LNCaP clone FGC (cell line): ENCODE measurements around the gene ZSCAN23.
A peak's percentile ranks its signal among the peaks of the same experiment; 100 is the strongest.

Experiments
- DNase-seq: peaks from one replicate; pipeline ENCODE4 v3.0.0-alpha.2; 2011; ENCODE audit warnings: low read depth
- H3K4me3 ChIP-seq: 2 replicates; pipeline ENCODE4 v1.5.1; 2011; ENCODE audit warnings: mild to moderate bottlenecking, low read depth, low read length, control low read depth
- TF ChIP-seq, protein P1 (sequence below): IDR thresholded peaks from 2 replicates; pipeline ENCODE4 v1.5.1; 2012; ENCODE audit warnings: mild to moderate bottlenecking; ENCODE audit not compliant: control insufficient read depth, insufficient read depth; ENCODE audit errors: extremely low read depth

The ZSCAN23 gene

DNA sequence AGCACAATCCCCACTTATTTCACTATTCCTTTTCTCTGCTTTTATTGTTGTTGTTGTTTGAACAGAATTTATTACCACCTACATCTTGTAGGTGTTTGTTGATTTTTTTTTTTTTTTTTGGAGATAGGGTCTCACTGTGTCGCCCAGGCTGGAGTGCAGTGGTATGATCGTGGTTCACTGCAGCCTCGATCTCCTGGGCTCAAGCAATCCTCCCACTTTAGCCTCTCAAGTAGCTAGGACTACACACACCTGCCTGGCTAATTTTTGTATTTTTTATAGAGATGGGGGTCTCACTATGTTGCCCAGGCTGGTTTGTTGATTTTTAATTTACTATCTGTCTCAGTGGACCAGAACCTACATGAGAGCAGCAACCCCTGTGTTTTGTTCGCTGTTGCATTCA lies 47.4 kb downstream of the ZSCAN23 start:
- no peak overlapping the region for H3K4me3 ChIP-seq
- no peak for DNase-seq
- TF ChIP-seq, protein P1, sequence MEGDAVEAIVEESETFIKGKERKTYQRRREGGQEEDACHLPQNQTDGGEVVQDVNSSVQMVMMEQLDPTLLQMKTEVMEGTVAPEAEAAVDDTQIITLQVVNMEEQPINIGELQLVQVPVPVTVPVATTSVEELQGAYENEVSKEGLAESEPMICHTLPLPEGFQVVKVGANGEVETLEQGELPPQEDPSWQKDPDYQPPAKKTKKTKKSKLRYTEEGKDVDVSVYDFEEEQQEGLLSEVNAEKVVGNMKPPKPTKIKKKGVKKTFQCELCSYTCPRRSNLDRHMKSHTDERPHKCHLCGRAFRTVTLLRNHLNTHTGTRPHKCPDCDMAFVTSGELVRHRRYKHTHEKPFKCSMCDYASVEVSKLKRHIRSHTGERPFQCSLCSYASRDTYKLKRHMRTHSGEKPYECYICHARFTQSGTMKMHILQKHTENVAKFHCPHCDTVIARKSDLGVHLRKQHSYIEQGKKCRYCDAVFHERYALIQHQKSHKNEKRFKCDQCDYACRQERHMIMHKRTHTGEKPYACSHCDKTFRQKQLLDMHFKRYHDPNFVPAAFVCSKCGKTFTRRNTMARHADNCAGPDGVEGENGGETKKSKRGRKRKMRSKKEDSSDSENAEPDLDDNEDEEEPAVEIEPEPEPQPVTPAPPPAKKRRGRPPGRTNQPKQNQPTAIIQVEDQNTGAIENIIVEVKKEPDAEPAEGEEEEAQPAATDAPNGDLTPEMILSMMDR = no peak

DNA sequence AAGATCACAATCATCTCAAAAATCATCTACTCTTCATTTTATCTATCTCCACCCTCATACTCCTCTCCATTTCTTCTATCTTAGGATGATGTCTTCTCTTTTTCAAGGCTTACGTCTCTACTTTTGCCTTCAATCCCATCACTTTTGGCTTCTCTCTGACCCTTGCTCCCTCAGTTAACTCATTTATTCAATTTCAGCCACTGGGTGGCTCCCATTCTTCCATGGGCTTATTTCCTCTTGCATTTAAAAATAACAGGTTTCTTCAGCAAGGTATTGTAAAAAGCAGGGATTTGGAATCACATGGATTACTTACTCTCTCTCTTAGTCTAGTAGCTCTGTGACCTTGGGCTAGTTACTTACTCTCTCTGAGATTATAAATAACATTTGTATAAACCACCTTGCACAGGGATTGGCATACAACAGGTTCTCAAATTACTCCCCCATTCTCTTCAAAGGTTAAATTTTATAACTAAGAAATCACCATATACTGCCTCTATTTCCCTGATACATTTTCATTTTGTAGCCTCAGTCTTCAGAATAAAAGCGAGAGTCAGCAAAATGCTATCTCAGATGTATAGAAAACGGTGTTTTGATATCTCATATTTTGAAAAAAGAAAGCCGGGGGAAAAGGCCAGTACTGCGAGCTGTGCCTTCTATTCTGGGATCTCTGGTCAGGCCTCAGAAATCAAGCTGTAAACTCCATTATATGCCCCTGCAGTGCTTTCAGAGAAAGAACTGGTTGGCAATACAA lies 49.2 kb downstream of the ZSCAN23 start:
- no peak for DNase-seq
- TF ChIP-seq, protein P1 = peak; percentile 47
- no peak overlapping the region for H3K4me3 ChIP-seq

DNA sequence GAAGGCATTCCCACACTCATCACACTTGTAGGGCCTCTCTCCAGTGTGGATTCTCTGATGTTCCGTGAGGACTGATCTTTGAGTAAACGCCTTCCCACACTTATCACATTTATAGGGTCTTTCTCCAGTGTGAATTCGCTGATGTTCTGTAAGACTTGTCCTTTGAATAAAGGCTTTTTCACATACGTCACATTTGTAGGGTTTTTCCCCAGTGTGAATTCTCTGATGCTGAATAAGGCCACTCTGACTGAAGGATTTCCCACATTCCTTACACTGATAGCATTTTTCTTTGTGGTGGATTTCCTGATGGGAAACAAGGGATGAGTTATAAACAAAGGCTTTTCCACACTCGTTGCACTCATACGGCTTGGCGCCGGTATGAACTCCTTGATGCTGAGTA lies 52.6 kb downstream of the ZSCAN23 start:
- no peak overlapping the region for H3K4me3 ChIP-seq
- TF ChIP-seq, protein P1 = no peak
- no peak for DNase-seq

DNA sequence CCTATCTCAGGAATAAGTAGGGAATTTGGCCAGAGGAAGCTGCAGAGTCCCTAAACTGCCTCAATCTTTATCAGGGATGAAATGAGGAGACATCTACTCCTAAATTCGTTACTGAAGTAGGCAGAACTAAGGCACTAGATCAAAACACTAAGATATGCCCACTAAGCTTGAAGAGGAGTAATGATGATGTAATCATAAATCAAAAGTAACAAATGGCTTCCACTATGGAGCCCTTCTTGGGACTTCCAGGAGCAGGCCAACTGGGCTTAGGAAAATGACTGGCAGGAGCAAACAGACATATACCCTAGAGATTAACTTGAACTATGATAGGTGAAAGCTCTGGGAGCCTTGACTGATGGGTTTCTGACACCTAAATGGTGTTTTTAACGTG lies 59.2 kb downstream of the ZSCAN23 start:
- no peak for DNase-seq
- H3K4me3 ChIP-seq = no peak overlapping the region
- TF ChIP-seq, protein P1 = no peak

DNA sequence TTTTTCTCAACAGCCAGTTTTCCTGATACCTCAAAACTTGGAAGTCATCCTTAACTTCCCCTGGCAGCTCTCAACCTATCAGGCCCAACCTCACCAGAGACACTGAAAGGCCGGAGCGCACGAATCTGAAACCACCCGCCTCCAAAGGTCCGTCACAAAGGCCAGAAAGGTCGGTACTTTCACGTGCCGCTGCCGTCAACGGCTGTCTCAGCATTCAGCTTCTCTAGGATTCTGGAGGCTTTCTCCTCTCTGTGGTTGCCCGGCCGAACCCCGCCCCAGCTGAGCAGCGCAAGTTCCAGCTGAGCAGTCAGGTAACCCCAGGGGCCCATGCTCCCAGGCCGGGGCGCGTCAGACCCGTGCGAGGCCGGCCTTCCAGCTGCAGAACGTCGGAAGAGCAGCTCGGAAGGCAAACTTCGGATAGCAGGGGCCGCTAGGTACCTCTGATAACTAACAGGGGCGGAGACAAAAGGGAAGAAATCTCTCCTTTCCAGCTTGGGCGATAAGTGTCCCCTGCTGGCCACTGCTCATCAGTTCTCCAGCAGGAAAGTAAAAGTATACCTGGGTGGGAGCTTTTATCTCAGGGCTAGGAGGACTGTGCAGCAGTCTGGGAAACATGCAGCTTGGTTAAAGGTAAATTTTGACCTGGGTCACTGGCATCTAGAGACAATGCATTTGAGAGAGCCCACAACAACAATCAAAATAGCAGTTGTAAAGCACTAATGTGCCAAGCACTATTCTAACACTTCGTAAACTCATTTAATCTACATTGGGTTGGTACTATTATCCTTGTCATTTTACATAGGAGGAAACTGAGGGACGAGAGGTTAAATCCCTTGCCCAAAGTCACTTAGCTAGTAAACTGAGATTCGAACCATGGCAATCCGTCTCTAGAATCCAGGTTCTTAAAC lies 59.8 kb downstream of the ZSCAN23 start:
- TF ChIP-seq, protein P1 = peak; percentile 74
- peak overlapping the region; percentile 58 for H3K4me3 ChIP-seq
- peak; percentile 88 for DNase-seq
